Loucy (cell line): ENCODE measurements around the gene TMEM225B.

Experiments
- CTCF ChIP-seq: fragments of 200-600 bp; sonication (generic); conservative IDR thresholded peaks from 2 replicates; pipeline ENCODE4 v1.5.1; 2014; ENCODE audit warnings: mild to moderate bottlenecking, antibody characterized with exemption, low read length
- EZH2phosphoT487 ChIP-seq: fragments of 200-600 bp; IDR thresholded peaks from 2 replicates; pipeline ENCODE4 v1.6.1; 2018; ENCODE audit warnings: antibody characterized with exemption, mild to moderate bottlenecking, moderate library complexity, borderline replicate concordance

- TF ChIP-seq CTCF (no peak), EZH2phosphoT487 (no peak)
Measured at GRCh38 chr7:99629643-99630042, 31.6 kb downstream of the TMEM225B start.
